HG02870 (cell line): Measurements from ENCODE around the gene SFXN5.

Experiments
- ATAC-seq: cut with Tn5 transposase; IDR thresholded peaks from one replicate; pipeline ENCODE4 v1.9.1; 2021; ENCODE audit warnings: mild to moderate bottlenecking, moderate library complexity; ENCODE audit not compliant: unreplicated experiment

SFXN5 gene

GRCh38 chr2:73021371-73022010 lies 50.0 kb downstream of the SFXN5 start:
- no peak for ATAC-seq

GRCh38 chr2:73020657-73021370 lies 50.7 kb downstream of the SFXN5 start:
- no peak for ATAC-seq

- ATAC-seq = no peak
Measured at GRCh38 chr2:73020306-73020656, 51.2 kb downstream of the SFXN5 start.

- ATAC-seq = no peak
Measured at GRCh38 chr2:73018188-73018825, 53.2 kb downstream of the SFXN5 start.

- ATAC-seq = no peak
Measured at GRCh38 chr2:73013936-73014335, 57.6 kb downstream of the SFXN5 start.

GRCh38 chr2:73009177-73009839 lies 62.2 kb downstream of the SFXN5 start:
- ATAC-seq = no peak

- ATAC-seq = no peak
Measured at GRCh38 chr2:73008766-73009135, 62.8 kb downstream of the SFXN5 start.

GRCh38 chr2:73007991-73008765 lies 63.3 kb downstream of the SFXN5 start:
- no peak for ATAC-seq

GRCh38 chr2:73006969-73007710 lies 64.4 kb downstream of the SFXN5 start:
- no peak for ATAC-seq

- no peak for ATAC-seq
Measured at GRCh38 chr2:73004889-73005596, 66.5 kb downstream of the SFXN5 start.

- no peak for ATAC-seq
Measured at GRCh38 chr2:73004466-73004865, 67.0 kb downstream of the SFXN5 start.

GRCh38 chr2:73003027-73003426 lies 68.5 kb downstream of the SFXN5 start:
- ATAC-seq = no peak

GRCh38 chr2:73000808-73001570 lies 70.5 kb downstream of the SFXN5 start:
- ATAC-seq = no peak

GRCh38 chr2:72999729-73000725 lies 71.5 kb downstream of the SFXN5 start:
- no peak for ATAC-seq

GRCh38 chr2:72998724-72999123 lies 72.8 kb downstream of the SFXN5 start:
- no peak for ATAC-seq

- ATAC-seq = no peak
Measured at GRCh38 chr2:72998234-72998651, 73.3 kb downstream of the SFXN5 start.

GRCh38 chr2:72996117-72996502 lies 75.4 kb downstream of the SFXN5 start:
- no peak for ATAC-seq
